ENCODE measurements around the gene NXNL1.
"Not testable (repeated sequence)": the region's sequence is repeated elsewhere in the genome, so short reads cannot be mapped to it uniquely, and the experiment has no call there.

DNA sequence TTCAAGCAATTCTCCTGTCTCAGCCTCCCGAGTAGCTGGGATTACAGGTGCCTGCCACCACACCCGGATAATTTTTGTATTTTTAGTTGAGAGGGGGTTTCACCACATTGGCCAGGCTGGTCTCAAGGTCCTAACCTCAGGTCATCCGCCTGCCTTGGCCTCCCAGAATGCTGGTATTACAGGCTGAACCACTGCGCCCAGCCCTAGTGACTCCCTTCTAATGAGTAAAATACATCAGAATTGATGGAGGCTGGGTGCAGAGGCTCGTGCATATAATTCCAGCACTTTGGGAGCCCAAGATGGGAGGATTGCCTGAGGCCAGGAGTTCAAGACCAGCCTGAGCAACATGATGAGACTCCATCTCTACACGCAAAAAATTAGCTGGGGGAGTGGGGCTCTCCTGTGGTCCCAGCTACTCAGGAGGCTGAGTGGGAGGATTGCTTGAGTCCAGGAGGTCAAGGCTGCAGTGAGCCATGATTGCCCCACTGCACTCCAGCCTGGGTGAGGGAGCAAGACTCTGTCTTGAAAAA, 14.3 kb upstream of the NXNL1 start:
- TF ChIP-seq, protein P1, sequence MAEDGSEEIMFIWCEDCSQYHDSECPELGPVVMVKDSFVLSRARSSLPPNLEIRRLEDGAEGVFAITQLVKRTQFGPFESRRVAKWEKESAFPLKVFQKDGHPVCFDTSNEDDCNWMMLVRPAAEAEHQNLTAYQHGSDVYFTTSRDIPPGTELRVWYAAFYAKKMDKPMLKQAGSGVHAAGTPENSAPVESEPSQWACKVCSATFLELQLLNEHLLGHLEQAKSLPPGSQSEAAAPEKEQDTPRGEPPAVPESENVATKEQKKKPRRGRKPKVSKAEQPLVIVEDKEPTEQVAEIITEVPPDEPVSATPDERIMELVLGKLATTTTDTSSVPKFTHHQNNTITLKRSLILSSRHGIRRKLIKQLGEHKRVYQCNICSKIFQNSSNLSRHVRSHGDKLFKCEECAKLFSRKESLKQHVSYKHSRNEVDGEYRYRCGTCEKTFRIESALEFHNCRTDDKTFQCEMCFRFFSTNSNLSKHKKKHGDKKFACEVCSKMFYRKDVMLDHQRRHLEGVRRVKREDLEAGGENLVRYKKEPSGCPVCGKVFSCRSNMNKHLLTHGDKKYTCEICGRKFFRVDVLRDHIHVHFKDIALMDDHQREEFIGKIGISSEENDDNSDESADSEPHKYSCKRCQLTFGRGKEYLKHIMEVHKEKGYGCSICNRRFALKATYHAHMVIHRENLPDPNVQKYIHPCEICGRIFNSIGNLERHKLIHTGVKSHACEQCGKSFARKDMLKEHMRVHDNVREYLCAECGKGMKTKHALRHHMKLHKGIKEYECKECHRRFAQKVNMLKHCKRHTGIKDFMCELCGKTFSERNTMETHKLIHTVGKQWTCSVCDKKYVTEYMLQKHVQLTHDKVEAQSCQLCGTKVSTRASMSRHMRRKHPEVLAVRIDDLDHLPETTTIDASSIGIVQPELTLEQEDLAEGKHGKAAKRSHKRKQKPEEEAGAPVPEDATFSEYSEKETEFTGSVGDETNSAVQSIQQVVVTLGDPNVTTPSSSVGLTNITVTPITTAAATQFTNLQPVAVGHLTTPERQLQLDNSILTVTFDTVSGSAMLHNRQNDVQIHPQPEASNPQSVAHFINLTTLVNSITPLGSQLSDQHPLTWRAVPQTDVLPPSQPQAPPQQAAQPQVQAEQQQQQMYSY (CRISPR knock-in tag; IDR thresholded peaks at IDR 0.05) = not testable (repeated sequence)
- TF ChIP-seq, protein P2, sequence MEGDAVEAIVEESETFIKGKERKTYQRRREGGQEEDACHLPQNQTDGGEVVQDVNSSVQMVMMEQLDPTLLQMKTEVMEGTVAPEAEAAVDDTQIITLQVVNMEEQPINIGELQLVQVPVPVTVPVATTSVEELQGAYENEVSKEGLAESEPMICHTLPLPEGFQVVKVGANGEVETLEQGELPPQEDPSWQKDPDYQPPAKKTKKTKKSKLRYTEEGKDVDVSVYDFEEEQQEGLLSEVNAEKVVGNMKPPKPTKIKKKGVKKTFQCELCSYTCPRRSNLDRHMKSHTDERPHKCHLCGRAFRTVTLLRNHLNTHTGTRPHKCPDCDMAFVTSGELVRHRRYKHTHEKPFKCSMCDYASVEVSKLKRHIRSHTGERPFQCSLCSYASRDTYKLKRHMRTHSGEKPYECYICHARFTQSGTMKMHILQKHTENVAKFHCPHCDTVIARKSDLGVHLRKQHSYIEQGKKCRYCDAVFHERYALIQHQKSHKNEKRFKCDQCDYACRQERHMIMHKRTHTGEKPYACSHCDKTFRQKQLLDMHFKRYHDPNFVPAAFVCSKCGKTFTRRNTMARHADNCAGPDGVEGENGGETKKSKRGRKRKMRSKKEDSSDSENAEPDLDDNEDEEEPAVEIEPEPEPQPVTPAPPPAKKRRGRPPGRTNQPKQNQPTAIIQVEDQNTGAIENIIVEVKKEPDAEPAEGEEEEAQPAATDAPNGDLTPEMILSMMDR (IDR thresholded peaks at IDR 0.05) = not testable (repeated sequence)
- TF ChIP-seq, protein P3, sequence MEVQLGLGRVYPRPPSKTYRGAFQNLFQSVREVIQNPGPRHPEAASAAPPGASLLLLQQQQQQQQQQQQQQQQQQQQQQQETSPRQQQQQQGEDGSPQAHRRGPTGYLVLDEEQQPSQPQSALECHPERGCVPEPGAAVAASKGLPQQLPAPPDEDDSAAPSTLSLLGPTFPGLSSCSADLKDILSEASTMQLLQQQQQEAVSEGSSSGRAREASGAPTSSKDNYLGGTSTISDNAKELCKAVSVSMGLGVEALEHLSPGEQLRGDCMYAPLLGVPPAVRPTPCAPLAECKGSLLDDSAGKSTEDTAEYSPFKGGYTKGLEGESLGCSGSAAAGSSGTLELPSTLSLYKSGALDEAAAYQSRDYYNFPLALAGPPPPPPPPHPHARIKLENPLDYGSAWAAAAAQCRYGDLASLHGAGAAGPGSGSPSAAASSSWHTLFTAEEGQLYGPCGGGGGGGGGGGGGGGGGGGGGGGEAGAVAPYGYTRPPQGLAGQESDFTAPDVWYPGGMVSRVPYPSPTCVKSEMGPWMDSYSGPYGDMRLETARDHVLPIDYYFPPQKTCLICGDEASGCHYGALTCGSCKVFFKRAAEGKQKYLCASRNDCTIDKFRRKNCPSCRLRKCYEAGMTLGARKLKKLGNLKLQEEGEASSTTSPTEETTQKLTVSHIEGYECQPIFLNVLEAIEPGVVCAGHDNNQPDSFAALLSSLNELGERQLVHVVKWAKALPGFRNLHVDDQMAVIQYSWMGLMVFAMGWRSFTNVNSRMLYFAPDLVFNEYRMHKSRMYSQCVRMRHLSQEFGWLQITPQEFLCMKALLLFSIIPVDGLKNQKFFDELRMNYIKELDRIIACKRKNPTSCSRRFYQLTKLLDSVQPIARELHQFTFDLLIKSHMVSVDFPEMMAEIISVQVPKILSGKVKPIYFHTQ (CRISPR knock-in tag; IDR thresholded peaks at IDR 0.05) = not testable (repeated sequence)
